Suppressor macrophage treated with lipopolysaccharide for 1 hour (primary cell): ENCODE results near the gene SEMA3B.
"Not testable (repeated sequence)": the region's sequence is repeated elsewhere in the genome, so short reads cannot be mapped to it uniquely, and the experiment has no call there.

Experiments used
- DNase-seq, 3 donors: peaks; one replicate each; pipeline ENCODE4 v3.0.0-alpha.2; 2020 to 2022

SEMA3B gene

DNA sequence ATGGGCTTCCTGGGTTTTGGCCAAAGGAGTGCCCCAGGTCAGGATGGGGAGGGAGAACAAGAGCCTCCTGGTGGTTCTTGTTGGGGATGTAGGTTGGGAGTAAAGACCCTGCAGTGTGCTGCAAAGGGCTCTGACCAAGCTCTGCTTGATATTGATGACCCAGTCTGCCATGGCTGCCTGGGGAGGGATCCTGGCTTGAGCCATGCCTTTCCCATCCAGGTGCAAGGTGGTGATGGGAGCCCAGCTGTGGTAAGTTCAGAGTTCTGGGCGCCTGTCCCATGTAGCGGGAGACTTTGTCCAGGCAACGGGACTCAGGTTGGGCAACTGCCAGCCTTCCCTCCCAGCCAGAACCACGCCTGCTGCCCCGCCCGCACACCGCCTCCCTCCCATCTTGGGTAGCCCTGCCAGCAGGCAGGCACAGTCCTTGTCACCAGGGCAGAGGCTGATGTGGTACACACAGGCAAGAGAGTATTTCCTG lies 30.4 kb upstream of the SEMA3B start:
- peak; percentile 62 to 80 (median 70) for DNase-seq

DNA sequence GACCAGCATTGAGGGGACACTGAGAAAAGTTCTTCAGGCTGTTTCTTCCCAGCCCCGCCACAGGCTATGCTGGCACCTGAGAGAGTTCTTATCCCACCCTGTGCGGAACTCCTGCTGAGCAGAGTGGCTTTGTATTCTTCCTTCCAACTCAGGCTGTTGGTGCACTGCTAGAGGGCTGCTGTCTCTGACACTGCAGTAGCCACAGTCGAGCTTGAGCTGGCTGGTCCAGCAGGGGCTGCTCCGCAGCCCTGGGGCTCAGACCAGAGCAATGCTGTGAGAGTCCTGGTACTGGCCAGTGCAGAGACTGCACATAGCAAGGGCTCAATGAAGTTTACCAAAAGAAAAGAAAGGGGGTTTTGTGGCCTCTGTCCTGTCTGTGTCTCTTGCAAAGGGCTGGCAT lies 29.3 kb upstream of the SEMA3B start:
- no peak for DNase-seq

DNA sequence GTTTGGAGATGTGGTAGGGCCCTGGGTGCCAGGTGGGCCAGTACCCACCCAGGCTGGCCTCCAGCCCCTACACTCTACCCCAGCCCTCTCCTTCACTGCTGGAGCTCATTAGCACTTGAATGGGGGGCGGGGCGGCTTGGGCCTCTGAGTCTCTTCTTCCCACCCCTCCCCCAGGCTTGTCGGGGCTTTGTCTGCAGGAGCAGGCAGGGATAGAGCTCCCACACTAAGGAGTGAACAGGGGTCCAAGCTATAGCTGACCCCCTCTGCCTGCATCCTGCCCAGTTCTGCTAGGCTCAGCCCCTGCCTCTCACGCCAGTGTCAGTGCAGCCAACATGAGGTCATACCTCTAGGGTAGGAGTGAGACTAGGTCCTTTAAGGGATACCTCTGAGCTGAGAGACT lies 27.8 kb upstream of the SEMA3B start:
- DNase-seq: no peak

DNA sequence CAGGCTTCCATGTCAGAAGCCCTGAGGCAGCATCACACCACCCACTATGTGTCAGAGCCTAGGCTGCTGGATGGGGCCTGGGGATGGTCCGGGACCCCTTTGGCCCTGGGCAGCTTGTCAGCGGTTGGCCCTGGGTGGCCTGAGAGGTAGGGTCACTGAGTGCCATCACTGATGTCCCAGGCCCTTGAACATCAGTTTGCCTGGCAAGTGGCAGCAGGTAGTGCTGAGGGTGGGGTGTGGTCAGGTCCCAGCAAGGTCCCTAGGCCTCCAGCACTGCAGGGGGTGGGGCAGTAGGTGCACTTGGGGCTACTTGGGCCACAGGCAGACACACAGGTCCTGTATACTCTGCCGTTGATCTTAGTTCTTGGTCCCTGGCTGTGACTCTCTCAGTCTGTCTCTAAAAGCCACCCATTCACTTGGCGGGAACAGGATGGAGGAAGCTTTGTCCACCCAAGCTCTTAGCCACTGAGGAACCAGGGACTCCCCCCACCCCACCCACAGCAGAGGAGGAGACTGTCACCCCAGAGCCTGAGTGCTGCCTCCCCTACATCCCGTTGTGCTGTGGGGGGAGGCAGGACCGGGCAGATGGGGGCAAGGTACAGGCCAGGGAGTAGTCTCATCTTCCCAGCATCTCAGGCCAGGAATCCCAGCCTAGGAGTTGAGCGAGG lies 27.1 kb upstream of the SEMA3B start:
- peak in 2 of 3 donors; percentile 47 to 60 for DNase-seq

DNA sequence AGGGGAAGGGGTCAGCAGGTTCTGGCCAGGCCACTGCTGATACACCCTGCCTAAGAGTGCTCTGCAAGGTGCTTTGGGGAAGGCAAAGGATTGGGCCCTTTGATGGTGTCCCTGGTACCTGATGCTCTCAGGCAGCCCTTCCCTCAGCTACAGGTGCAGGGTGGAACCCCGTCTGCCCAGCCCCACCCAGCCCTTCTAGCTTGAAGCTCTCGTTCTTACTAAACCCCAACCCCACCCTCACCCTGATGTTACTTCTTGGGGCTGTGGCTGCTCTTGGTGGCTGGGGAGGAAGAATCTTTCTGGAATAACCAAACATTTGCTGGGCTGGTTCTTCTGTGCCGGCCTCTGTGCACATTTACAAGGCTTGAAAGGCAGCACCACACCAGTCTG lies 26.6 kb upstream of the SEMA3B start:
- DNase-seq: no peak

DNA sequence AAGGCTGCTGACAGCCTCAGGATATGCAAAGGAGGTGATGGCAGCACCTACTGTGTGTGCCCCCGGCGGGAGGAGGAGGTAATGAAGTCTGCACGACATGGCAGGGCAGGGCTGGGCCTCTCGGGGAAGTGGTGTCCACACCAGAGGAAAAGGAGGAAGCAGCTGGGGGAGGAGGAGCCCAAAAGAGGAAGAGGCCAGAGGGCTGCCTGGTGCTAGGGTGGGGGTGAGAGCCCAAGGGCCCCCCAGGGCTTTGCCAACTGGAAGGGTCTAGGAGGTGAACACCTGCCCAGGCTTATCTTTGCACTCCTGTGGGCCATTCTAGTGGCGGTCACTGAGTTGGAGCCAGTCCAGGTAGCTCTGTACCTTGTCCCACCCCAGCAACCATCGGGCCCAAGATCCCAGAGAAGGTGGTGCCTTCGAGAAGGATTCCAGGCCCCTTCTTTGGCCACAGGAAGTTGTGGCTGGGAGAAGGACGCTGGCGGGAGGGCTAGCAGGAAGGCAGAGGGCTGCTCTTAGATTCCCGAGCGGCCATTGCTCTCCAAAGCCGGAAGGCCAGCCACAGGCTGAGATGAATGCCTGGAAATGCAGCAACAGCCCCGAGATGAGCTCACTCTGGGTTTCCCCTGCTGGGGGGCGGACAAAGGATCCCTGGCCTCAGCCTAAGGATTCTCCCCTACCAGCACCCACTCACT lies 25.9 kb upstream of the SEMA3B start:
- DNase-seq: peak; percentile 95 to 98 (median 95)

DNA sequence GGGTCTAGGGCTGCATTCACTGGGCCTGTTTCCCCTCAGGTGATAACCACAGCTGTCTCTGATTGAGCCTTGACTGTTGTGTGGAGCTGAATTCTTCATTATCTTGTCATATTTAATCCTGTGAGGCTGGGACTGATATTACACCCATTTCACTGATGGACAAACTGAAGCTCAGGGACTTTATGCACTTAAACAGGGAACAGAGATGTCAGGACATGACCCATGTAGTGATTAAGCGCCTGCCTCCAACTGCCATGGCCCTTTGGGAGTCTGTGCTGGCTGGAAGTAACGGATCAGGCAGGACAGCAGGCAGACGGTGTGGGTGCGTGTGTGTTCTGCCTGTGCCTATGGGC lies 25.4 kb upstream of the SEMA3B start:
- DNase-seq: no peak

DNA sequence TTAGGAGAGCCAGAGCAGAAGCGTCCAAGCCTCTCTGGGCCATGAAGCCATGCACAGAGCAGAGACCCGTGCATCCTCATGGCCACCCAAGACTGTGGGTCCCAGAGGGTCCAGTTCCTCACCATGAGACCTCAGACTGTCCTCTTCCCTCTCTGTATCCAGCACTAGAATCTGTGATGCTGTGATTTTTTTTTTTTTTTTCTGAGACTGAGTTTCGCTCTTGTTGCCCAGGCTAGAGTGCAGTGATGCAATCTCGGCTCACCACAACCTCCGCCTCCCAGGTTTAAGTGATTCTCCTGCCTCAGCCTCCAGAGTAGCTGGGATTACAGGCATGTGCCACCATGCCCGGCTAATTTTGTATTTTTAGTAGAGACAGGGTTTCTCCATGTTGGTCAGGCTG lies 24.1 kb upstream of the SEMA3B start:
- not testable (repeated sequence) for DNase-seq

DNA sequence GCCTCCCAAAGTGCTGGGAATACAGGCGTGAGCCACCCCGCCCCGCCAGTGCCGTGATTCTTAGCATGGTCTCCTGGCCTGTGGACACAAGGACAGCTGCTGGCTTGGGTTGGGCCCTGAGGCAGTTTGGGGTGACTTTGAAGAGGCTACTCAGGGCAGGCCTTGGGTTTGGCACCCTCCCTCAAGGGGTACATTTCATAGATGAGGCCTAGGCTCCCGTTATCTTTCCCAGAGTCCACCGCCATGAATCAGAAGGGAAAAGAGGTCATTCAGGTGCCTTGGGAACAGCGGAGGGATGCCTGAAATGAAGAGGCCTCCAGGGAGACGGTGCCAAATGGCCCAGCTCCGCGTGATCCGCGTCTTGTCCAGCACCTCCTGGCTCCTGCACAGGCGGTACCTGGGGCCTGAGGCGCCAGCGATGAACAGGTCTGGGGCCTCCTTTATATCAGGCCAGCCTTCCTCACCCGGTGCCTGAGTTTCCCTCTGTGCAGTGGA lies 23.6 kb upstream of the SEMA3B start:
- DNase-seq: no peak

DNA sequence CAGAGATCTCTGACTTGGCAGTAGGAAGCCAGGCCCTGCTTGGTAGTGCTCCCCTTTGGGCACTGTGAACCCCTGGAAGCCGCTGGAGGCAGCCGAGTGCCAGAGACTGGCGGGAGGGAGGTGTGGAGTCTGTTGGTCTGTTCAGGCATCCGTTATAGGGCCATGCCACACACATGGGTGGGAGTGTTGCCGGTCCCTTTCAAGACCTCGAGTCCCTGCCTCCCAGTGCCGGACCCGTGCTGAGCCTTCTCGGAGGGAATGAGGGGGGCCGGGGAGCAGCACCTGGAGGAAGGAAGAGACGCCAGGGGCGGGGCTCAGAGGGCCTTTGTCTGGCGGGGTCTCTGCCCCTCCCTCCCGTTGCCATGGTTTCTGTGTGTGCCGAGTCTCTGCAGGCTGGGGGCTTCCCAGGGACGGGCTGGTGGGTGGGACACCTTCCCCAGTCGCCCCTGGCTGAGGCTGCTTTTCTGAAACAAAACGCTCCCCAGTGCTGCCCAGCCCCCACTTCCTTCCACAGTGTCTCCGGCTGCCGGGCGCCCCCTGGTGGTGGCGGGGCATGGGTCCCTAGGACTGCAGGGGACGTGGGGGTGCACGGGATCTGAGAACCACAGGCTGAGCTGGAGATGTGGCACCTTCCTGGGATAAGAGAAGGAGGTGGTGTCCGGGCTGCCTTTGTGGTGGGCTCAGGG lies 23.0 kb upstream of the SEMA3B start:
- peak; percentile 90 to 98 (median 94) for DNase-seq

DNA sequence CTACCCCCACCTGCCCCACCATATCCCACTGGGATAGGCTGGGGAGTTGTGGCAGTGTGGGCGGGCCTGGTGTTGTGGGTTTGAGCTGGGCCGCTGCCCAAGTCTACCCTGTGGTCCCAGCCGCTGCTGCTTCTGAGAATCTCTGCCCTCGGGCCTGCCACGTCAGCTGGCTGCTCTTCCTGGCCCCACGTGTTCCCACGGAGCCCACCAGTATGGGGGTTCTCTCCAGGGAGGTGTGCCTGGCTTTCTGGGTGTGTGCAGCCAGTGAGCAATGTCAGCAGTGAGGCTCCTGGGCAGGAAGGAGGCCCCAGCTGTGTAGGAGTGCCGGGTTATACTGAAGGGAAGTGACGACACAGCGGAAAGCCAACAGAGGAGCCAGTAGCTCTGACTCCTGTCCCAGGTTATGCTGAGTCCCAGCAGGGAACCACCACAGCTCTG lies 22.4 kb upstream of the SEMA3B start:
- DNase-seq: peak; percentile 88 to 91 (median 89)

DNA sequence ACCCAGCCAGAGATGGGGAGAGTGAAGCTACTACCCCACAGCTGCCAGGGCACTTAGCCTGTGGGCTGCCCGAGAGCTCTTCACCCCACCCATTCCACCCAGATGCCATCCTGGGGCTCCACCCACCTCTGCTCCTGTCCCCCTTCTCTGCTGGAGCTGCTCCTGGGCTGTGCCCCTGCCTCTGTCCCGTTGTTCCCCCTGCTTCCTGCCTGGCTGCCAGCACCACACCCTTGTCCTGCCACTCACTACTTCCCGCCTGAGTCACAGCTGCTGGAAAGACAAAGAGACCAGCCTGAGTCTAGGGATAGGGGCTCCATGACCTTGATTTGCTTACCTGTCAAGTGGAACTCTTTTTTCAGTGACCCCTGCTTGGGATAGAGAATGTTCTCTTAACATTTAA lies 20.6 kb upstream of the SEMA3B start:
- peak in 1 of 3 donors; percentile 43 for DNase-seq

DNA sequence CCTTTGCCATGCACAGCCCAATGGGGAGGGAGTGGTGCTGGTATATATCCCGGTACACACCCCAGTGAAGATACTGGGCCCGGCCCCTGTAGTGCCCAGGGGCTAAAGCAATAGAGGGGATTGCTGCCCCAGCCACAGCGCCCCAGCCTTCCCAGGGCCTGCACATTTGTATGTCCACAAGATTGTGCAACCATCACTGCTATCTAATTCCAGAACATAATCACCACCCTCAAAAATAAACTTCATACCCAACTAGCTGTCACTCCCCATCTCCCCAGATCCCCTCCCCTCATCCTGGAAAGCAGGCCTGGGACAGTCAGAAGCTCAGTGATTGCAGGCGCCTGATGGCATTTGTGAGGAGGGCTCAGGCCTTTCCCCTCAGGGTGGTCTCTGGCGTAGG lies 19.5 kb upstream of the SEMA3B start:
- DNase-seq: no peak

DNA sequence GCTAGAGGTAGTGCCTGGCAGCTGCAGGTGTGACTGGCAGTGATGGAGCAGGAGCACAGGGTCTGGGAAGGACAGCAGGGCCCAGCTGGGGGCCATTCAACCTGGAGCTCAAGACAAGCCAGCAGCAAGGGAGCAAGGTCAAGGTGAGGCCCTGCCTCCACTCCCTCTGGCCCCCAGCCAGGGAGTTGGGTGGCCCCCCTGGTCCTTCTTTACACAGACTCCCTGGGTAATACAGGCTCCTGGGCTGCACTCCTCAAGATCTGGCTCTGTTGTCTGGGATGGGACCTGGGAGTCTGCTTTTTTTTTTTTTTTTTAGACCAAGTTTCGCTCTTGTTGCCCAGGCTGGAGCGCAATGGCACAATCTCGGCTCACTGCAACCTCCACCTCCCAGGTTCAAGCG lies 18.4 kb upstream of the SEMA3B start:
- DNase-seq: no peak

DNA sequence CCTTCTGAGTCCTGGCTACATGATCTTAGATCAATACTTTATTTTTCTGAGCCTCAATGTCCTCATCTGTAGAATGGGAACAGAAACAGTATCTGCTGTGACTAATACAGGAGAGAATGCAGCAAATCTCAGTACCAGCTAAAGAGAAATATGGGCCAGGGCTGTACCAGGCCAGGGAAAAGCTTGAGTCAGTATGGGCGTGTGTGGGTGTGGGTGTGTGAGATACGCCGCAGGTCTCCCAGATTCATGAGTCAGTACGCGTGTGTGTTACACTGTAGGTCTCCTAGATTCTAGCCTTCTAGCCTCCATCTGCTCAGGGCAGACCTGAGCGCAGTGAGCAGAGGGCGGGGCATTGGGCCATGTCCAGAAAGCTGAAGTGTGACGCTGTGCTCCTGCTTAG lies 17.7 kb upstream of the SEMA3B start:
- peak; percentile 66 to 73 (median 69) for DNase-seq

DNA sequence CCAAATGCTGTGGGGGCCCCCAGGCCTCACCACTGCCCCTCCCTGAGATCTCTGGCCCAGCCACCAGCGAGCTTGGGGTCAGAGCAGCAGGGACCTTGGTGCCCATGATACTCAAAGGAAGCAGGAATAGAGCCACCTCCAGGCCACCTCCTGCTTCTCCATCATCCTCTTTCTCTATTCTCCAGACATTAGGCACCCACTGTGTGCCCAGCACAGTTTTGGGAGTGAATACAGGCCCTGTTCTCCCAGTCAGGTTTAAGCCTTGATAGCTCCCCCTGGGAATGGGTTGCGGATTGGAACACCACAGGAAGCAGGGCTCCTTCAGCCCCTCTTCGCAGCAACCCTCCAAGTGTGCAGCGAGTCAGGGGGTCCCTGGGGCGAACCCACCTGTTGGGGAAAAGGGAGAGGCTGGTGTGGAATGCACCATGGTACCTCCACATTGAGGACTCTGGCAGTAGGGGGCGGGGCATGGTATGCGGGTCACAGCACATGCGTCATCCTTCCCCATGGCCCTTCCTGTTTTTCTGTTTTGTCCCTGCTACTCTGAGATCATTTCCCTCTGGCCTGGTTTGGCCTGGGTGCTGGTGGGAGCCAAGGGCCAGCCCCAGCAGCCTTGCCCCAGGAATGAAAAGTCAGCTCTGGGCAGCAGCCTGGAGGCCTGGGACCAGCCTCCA lies 14.2 kb upstream of the SEMA3B start:
- DNase-seq: peak; percentile 93 to 94 (median 94)

DNA sequence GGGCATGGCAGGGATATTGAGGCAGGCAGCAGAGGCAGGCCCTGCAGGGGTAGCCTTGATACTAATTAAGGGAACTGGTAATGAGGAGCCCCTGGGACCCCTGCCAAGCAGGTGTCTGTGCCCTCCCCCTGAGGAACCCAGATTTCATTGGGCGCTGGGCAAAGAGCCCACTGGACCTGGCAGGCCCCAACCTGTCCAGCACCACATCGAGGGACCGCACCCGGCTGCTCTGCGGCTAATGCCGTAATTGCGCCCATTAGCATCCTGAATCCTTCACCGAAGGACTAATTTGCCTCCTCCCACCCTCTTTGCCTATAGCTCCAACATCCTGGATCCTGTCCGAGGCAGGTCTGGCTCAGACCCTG lies 13.7 kb upstream of the SEMA3B start:
- no peak for DNase-seq

DNA sequence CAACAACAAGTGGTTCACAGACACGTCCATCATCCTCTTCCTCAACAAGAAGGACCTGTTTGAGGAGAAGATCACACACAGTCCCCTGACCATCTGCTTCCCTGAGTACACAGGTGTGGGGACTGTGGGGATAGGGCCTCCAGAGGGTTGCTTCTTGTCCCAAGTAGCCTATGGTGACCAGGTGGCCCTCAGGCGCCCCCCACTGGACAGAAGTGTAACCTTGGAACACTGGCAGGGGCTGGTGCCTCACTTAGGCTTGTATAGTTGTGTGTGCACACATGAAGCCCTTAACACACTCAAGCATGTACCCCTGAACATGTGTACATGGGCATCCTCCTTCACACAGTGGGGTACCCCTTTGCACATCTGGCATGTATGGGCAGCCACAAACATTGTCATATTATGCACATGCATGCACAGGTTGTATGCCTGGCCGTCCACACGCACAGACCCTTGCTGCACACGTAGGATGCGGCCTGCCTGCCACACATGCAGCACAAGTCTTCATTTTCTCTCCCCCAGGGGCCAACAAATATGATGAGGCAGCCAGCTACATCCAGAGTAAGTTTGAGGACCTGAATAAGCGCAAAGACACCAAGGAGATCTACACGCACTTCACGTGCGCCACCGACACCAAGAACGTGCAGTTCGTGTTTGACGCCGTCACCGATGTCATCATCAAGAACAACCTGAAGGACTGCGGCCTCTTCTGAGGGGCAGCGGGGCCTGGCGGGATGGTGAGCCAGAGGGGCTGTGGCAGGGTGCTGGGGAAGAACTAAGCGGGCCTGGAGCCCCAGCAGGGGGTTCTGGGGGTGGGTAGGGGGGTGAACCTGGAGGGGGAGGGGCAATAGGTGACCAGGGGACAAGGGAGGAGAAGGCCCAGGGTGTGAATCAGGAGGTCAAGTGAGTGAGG lies 11.7 kb upstream of the SEMA3B start:
- peak in 2 of 3 donors; percentile 50 to 65 for DNase-seq

DNA sequence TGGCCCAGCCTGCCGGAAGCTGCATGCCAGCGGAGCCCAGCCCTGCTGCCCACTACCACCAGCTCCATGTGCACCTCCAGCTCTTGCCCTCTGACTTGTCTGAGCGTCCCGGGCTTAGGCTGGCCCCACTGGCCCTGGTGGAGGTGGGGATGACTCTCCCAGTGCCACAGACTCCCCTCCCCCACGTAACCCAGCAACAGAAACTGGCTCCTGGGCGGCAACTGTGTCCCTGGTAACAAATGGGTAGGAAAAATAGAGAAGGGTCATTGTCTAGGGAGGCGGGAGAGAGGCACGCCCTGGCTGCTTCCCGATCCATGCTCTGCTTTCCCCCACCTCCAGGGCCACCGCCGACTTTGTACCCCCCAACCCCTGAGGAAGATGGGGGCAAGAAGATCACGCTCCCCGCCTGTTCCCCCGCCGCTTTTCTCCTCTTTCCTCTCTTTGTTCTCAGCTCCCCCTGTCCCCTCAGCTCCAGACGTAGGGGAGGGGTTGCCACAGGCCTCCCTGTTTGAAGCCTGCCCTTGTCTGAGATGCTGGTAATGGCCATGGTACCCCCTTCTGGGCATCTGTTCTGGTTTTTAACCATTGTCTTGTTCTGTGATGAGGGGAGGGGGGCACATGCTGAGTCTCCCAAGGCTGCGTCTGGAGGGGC lies 10.8 kb upstream of the SEMA3B start:
- DNase-seq: no peak

DNA sequence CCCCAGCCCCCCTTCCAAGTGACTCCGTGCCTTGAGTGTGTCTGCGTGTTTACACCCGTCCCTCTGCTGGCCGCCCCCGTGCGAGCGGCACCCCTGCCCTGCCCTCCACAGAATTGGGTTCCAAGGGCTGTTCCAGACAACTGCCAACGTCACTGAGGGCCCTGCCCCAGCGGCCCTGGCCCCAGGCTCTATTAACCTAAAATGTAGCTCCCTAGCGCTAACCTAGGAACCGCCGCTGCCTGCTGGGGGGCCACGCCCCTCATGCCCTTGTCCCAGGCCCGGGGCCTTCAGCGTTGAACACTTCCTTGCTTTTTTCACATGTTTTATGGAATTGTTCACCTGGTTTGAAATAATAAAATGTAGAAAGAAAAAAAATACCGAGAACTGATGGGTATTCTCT lies 10.0 kb upstream of the SEMA3B start:
- DNase-seq: no peak

DNA sequence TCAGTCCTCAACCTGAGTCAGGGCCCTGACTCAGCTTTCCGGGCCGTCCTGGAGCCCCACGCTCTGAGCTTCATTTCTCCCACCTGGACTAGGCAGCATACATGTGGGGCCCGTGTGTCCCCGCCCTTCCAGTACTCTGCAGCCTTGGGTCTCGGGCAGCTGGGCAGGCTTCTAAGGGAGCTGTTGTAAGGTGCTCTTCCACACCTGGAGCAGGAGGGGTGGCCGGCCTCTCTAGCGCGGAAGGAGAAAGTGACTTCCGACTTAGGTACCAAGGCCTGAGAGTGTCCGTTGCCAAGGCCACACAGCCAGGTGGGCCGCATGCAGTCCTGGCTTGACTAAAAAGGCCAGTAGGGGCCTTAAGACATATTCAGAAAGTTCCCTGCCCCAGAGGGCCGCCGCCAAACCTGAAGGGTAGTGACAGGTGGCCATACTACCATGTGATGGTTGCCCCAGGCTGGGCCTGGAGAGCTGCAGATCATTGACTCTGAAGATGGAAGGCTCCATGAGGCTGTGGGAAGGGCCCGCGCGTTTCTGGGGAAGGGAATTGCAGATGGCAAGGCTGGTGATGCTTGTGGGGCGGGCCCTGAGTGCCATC lies 9.4 kb upstream of the SEMA3B start:
- DNase-seq: no peak
